COLO829 (cell line): ENCODE measurements around the gene CCDC110.

Source experiments
- DNase-seq: peaks from one replicate; pipeline ENCODE4 v3.0.0; 2012; ENCODE audit warnings: low spot score

Gene CCDC110

DNA sequence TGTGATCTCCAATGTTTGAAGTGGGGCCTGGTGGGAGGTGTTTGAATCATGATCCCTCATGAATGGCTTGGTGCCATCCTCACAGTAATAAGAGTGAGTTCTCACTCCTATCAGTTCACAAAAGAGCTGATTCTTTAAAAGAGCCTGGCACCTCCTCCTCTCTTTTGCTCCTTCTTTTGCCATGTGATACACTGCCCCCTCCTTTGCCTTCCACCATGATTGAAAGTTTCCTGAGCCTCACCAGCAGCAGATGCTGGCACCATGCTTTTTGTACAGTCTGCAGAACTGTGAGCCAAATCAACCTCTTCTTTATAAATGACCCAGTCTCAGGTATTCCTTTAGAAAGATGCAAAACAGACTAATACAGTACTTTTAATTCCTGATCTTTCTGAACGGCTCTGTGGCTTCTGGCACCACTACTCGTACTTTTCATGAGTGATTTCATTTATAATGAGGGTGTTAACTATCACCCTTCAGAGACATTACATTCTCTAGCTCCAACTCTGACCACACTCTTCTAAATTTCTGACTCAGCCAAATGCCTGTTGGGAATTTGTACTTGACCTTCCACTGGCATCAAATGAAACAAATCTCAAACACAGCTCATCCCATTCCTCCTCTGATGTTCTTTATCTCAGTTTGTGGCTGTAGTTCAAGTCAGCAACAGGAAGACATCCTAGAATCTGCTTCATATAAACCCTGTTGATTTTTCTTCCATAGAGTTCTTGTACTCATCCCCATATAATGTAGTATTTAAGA, 50.0 kb downstream of the CCDC110 start:
- DNase-seq, result no peak

DNA sequence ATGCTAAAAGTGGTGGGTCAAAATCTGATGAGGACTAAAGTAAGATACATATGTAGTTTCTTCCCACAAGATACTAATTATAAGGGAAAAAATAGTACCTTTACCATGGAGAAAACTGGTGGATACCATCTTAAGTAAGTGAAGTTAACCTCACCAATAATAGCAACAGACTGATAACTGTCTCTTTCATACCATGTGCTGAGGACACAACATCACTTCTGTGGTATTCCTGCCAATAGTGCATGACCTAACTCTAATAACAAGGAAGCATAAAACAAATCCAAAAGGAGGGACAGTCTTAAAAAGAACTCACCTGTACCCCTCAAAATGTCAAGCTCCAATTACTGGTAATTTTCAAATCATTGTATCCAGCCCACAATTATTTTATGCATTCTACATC, 54.6 kb downstream of the CCDC110 start:
- DNase-seq, result no peak

DNA sequence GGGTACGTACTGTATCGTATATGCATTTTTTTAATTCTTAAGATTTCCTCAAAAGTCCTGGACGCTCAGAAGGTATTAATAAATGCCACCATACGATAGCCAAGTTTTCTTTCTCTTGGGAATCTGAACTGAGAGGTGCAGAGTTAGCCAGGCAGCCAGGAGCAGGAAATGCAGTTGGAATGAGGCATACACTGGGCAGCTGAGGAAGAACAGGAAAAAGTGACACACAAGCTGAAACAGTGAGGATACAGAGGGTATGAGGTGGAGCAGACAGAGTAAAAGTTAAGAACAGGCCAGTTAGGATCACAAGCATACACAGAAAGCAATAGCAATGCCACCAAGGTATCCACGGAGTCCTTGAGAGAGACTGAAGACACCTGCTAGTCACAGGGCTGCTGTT, 59.1 kb downstream of the CCDC110 start:
- no peak for DNase-seq

DNA sequence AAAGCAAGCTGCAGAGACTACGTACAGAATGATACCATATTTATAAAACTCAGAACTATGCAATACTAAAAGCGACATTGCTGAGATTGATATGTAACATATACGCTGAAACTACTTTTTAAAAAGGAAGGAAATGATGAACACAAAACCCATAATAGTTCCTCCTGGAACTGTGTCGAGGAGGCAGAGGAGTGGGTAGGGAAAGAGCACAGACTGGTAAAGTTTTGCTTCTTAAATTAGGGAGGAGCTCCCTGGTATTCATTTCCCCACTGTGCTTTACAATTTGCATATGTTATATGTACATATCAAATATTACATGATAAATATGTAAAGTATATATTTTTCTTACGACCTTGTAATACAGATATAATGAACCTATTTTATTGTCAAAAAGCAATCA, 59.7 kb downstream of the CCDC110 start:
- DNase-seq, result no peak

DNA sequence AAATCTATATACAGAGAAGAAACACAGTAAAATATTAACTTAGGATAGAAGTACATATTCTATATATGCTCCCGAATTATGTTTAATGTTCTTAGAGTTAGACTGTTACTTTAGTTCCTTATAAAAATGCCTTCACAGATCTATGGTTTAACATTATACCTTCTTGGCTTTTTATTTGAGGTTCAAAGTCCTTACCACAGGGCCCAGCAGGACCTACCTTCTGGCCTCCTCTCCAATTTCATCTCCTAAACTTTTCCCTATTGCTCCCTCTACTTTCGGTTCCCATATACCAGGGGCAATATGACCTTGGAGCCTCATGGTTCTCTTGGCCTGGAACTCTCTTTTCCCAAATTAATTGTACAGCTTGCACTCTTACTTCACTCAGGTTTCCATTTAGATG, 63.1 kb downstream of the CCDC110 start:
- DNase-seq, result no peak

DNA sequence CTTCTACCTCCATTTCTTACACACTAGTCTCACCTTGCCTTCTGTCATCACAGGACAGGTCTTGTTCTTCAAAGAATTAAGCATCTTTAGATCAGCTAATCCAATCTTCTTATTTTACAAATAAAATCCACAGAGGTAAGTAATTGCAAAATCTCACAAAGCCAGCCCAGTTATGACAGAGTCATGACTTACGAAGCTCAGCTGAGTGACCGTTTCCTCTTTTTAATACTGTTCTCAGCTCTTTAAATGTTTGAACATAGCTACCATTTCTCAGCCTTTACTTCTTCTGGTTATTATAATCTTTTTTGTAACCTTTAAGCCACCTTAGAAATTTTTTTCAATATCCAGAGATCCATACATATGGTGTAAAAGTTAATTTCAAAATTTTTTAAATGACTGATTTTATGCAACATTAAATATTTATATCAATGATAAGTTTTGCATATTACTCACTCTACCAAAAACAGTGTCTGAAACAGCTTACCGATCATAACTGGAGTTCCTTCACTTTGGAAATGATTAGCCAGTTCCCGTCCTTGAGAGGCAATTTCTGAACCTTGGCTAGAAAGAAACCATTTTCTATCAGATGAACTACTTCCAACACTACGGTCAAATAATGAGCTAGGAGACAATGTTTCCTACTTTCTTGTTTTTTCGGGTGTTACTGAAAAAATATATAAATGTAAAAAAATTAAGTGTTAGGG, 66.1 kb downstream of the CCDC110 start:
- DNase-seq, result no peak

DNA sequence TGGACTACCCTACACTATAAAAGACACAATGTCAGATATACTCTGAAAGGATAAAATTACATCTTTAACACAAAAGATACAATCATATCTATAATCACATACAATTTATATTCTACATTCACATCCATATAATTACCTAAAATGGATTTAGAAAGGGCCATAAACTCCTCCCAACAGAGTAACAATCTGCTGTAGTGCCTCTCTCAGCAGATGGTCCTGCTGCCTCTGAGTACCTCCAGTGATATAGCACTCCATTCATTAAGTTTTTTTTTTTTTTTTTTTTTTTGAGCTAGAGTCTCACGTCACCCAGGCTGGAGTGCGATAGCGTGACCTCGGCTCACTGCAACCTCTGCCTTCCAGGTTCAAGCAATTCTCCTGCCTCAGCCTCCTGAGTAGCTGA, 67.5 kb downstream of the CCDC110 start:
- DNase-seq, result no peak

DNA sequence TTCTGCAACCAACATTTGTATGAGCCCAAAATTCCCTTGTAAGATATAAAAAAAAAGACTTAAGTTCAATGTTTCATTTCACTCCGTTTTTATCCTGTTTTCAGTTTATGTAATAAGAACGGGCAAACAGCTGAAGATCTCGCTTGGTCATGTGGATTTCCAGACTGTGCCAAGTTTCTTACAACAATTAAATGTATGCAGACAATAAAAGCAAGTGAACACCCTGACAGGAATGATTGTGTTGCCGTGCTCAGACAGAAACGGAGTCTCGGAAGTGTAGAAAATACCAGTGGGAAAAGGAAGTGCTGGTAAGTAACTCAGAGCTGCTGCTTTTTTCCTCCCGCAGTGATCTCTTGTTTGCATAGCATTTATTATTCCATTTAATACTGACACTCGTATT, 72.1 kb downstream of the CCDC110 start:
- DNase-seq, result no peak

DNA sequence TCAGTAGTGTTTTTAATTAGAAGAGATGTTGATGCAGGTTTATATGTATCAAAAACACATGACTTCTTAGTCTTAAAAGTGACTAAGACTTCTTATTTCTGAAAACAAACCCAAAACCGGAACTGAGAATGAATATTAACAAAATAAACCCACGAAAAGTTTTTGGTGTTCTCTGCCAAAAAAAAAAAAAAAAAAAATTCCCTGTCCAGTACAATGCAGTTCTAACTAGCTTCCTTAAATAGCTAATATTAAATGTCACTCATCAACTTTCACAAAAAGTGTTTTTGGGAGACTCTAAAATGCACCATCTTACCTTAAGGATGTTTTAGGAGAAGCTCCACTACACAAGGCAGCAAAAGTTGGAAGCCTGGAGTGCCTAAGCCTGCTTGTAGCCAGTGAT, 72.9 kb downstream of the CCDC110 start:
- no peak for DNase-seq

DNA sequence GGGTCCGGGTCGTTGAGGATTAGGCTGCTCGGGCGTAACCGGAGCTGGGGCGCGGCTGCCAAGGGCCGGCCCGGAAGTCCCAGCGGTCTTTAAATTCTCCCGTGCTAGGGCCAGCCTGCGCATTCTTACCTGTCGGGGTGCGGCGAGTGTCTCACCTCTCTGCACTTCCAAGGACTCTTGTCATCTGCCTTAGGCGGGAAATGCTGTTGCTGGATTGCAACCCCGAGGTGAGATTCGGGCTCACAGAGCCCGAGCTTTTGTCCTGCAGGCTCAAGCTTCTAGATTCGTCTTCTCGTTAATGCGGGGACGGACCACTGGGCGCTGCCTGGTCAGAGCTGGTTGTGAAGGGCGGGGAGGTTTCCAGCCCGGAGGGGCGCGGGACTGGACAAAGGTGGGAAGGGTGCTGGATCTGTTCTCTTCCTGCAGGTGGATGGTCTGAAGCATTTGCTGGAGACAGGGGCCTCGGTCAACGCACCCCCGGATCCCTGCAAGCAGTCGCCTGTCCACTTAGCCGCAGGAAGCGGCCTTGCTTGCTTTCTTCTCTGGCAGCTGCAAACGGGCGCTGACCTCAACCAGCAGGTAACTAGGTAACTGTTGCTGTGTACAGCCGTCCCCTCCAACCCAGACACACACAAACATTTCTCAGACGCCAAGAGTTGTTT, 74.7 kb downstream of the CCDC110 start, which contains the start of gene ANKRD37:
Gene ANKRD37, plus strand, starts transcription at position 118 of the 662 bp plus-strand sequence. Its CDS starts 83 bp downstream, at position 201.
- DNase-seq, result no peak

DNA sequence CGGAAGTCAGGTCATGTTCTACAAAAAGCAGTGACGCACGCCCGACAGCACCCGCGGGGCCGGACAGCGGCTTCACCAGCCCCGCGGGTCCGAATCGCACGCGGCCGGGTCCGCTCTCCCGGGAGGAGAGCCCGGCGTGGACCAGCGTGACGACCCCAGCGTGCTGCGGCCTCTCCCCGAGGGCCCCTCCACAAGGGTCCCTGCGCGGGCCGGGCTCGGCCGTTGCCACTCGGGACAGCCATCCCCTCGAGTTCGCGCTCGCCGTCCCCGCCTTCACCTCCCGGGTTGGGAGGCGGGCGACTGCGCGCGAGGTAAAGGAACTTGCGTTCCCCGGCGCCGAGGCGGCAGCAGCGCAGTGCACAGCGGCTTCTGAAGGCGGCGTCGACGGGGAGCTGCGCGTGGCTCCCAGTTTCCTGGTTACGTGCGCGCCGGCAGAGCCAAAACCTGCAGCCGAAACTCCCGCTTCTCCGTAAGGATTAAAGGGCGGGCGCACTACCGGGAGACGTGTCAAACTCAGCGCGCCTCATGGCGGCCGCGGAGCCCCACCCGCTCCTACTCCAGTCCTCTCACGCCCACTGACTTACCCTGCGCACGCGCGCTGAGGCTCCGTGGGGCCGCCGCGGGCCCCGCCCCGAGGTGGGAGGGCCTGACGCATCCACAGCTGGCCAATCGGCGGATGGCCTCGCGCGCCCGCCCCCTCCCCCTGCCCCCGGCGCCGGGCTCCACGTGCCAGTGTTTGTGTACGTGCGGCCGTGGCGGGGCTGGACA, 75.4 kb downstream of the CCDC110 start:
- DNase-seq, result peak; percentile 100

DNA sequence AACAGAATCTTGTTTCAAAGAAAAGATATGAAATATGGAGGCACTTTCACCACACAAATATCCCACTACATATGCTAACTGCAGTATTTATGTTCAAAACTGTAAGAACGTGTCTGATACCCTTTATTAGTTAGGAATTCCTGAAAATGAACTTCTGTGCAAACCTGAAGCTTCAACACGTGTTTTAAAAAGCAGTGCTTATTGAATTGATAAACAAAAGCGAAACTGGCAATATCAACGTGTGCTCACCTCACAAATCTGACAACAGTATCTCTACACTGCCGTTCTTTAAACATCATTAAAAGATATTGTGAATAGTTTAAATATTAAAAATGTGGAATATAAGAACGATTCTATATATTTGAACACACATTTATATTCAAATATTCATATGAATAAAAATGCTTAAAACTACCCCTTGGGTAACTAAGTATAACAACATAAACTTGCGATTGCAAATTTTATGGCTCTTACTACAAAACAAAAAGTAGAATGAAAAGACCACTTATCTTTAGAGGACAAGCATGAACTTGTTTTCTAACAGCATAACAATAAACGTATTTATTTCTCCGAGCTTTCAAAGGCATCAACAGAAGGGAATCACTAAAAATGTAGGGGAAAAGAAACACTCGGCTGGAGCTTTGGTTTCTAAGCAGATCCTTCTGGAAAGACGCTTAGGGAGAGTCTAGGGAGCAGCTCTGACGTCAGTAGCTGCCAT, 76.1 kb downstream of the CCDC110 start, which contains the start of gene LRP2BP:
Gene LRP2BP, minus strand, starts transcription at position 687 of the 718 bp plus-strand sequence. CDS start 17,738 bp downstream, outside the sequence.
- DNase-seq, result peak; percentile 85
